HFFc6 (cell line): ENCODE data around the gene SCLT1. TPM values are rescaled to one million over a fixed set of nuclear protein-coding genes. Genes with fewer than 3 reads are reported as not detected.

ENCODE experiments used
- DNase-seq: peaks from one replicate; pipeline ENCODE4 v3.0.0-alpha.2; 2018
- H3K27ac Mint-ChIP-seq: 2 replicates; pipeline ENCODE4 v1.8.0; 2020; ENCODE audit warnings: mild to moderate bottlenecking, mixed read lengths
- H3K27me3 Mint-ChIP-seq: 2 replicates; pipeline ENCODE4 v1.8.0; 2021; ENCODE audit warnings: mild to moderate bottlenecking, moderate library complexity, mixed read lengths; ENCODE audit not compliant: insufficient read depth
- H3K36me3 Mint-ChIP-seq: 2 replicates; pipeline ENCODE4 v1.8.0; 2021; ENCODE audit warnings: low read depth, mixed read lengths
- H3K4me1 Mint-ChIP-seq: 2 replicates; pipeline ENCODE4 v1.8.0; 2020; ENCODE audit warnings: low read depth, mixed read lengths
- H3K4me3 Mint-ChIP-seq: 2 replicates; pipeline ENCODE4 v1.8.0; 2020; ENCODE audit warnings: mild to moderate bottlenecking, moderate library complexity, mixed read lengths
- H3K9me3 Mint-ChIP-seq: 2 replicates; pipeline ENCODE4 v1.8.0; 2020; ENCODE audit warnings: mild to moderate bottlenecking, mixed read lengths
- CTCF ChIP-seq: fragments of 200-600 bp; sonication (generic); IDR thresholded peaks from 2 replicates; pipeline ENCODE4 v1.5.0; 2021; ENCODE audit warnings: antibody characterized with exemption, mild to moderate bottlenecking
- total RNA-seq, 6 experiments: library from RNA; stranded (reverse); fragmentation: NEBNext Ultra II Directional; extraction: Animal tissue kit (Norgen Biotek cat#: 25700); gene quantifications; 2 replicates in 1 of 6; 3 replicates in 5 of 6; pipeline ENCODE4 v1.2.3, GENCODE V29; 2021

Gene SCLT1
- total RNA-seq, 6 experiments from 2014 or later: 8.3 to 13.5 (median 11.5) TPM

GRCh38 chr4:128921954-128922353 is 171.4 kb downstream of the SCLT1 start:
- H3K36me3 Mint-ChIP-seq: peaks cover 29% of the 10 kb centered on the region
- TF ChIP-seq CTCF: no peak
- peaks cover 7% of the 10 kb centered on the region; the same call in 1 of the 2 replicates for H3K9me3 Mint-ChIP-seq
- no peak for DNase-seq
- H3K27ac Mint-ChIP-seq: no peak overlapping the region
- no peak overlapping the region for H3K4me3 Mint-ChIP-seq
- no peaks in the 10 kb centered on the region for H3K27me3 Mint-ChIP-seq
- peaks cover 15% of the 10 kb centered on the region for H3K4me1 Mint-ChIP-seq

- no peak for DNase-seq
- Mint-ChIP-seq H3K4me3 (no peak overlapping the region), H3K36me3 (peaks cover 14% of the 10 kb centered on the region; the same call in 1 of the 2 replicates), H3K4me1 (0 out of 2 replicates have a peak, but pooled peaks cover 9% of the 10 kb centered on the region), H3K27me3 (no peaks in the 10 kb centered on the region), H3K9me3 (no peaks in the 10 kb centered on the region), H3K27ac (no peak overlapping the region)
- TF ChIP-seq CTCF: no peak
Observed at GRCh38 chr4:128917781-128918180, 175.6 kb downstream of the SCLT1 start.

- no peak overlapping the region for H3K4me3 Mint-ChIP-seq
- H3K36me3 Mint-ChIP-seq: peaks cover 14% of the 10 kb centered on the region; the same call in 1 of the 2 replicates
- no peak for TF ChIP-seq CTCF
Observed at GRCh38 chr4:128916832-128917231, 176.5 kb downstream of the SCLT1 start.

GRCh38 chr4:128915544-128915943 is 177.8 kb downstream of the SCLT1 start:
- Mint-ChIP-seq H3K36me3 (peaks cover 14% of the 10 kb centered on the region; the same call in 1 of the 2 replicates), H3K27ac (no peak overlapping the region), H3K9me3 (no peaks in the 10 kb centered on the region), H3K27me3 (no peaks in the 10 kb centered on the region), H3K4me1 (0 out of 2 replicates have a peak, but pooled peaks cover 9% of the 10 kb centered on the region), H3K4me3 (no peak overlapping the region)
- DNase-seq: no peak
- no peak for TF ChIP-seq CTCF

More at GRCh38 chr4:128916832-128917231, 176.5 kb downstream of the SCLT1 start:
- DNase-seq: no peak
- Mint-ChIP-seq H3K27ac (no peak overlapping the region), H3K9me3 (no peaks in the 10 kb centered on the region), H3K4me1 (0 out of 2 replicates have a peak, but pooled peaks cover 9% of the 10 kb centered on the region), H3K27me3 (no peaks in the 10 kb centered on the region)

GRCh38 chr4:128913228-128913627 is 180.1 kb downstream of the SCLT1 start:
- no peaks in the 10 kb centered on the region for H3K4me1 Mint-ChIP-seq
- H3K27ac Mint-ChIP-seq: no peak overlapping the region
- H3K4me3 Mint-ChIP-seq: no peak overlapping the region
- H3K9me3 Mint-ChIP-seq: no peaks in the 10 kb centered on the region
- H3K27me3 Mint-ChIP-seq: no peaks in the 10 kb centered on the region; the same call in 1 of the 2 replicates
- TF ChIP-seq CTCF: no peak
- peaks cover 4% of the 10 kb centered on the region; the same call in 1 of the 2 replicates for H3K36me3 Mint-ChIP-seq
- DNase-seq: no peak
